PC-9 (cell line): ENCODE data around the gene TSC22D2. TPM values are rescaled to one million over a fixed set of nuclear protein-coding genes. Genes with fewer than 3 reads are reported as not detected.

ENCODE experiments used
- BruUV-seq: library from RNA; stranded (reverse); fragments of 400-500 nt; replicated peaks from 2 replicates; lab custom pipeline; 2021; lab: Mats Ljungman, UMichigan
- CTCF ChIA-PET: fragments of 300-600 bp; sonication (Branson Sonifier 250); formaldehyde crosslinking; loops from one replicate; lab custom pipeline; 2022; ENCODE audit warnings: antibody characterized with exemption; lab: Charles Lee
- POLR2A ChIA-PET: fragments of 300-600 bp; sonication (Branson Sonifier 250); formaldehyde crosslinking; loops from one replicate; lab custom pipeline; 2022; ENCODE audit warnings: antibody characterized with exemption; ENCODE audit not compliant: unreplicated experiment; lab: Charles Lee
- DNase-seq, 2 experiments: peaks; one replicate each; pipeline versions ENCODE4 v3.0.0 to v3.0.0-alpha.2; 2015 to 2022; ENCODE audit warnings: mixed read lengths in 1 of 2
- H2AFZ ChIP-seq: fragments of 200-600 bp; sonication (generic); 2 replicates; pipeline ENCODE4 v1.8.1; 2017; ENCODE audit warnings: antibody characterized with exemption
- H3F3A ChIP-seq: fragments of 200-600 bp; sonication (generic); 2 replicates; pipeline ENCODE4 v1.8.1; 2017; ENCODE audit warnings: antibody characterized with exemption, mild to moderate bottlenecking, low read depth; ENCODE audit not compliant: insufficient read depth
- H3K27ac ChIP-seq: fragments of 200-600 bp; sonication (generic); 2 replicates; pipeline ENCODE4 v1.6.1; 2016; ENCODE audit warnings: mixed run types
- H3K27me3 ChIP-seq: fragments of 200-600 bp; sonication (generic); 2 replicates; pipeline ENCODE4 v1.6.1; 2016; ENCODE audit warnings: low read depth, mixed run types; ENCODE audit not compliant: insufficient read depth
- H3K36me3 ChIP-seq: fragments of 200-600 bp; sonication (generic); 2 replicates; pipeline ENCODE4 v1.6.1; 2016; ENCODE audit warnings: low read depth, mixed run types
- H3K4me1 ChIP-seq: fragments of 200-600 bp; sonication (generic); replicated peaks from 2 replicates; pipeline ENCODE4 v1.6.1; 2016; ENCODE audit warnings: mixed run types; ENCODE audit not compliant: insufficient read depth
- H3K4me2 ChIP-seq: fragments of 200-600 bp; sonication (generic); 2 replicates; pipeline ENCODE4 v1.6.1; 2017; ENCODE audit warnings: mixed run types
- H3K4me3 ChIP-seq: fragments of 200-600 bp; sonication (generic); 2 replicates; pipeline ENCODE4 v1.6.1; 2016; ENCODE audit warnings: mixed run types
- H3K79me2 ChIP-seq: fragments of 200-600 bp; sonication (generic); 2 replicates; pipeline ENCODE4 v1.6.1; 2017; ENCODE audit warnings: low read depth, mixed run types
- H3K9me2 ChIP-seq: fragments of 200-600 bp; sonication (generic); 2 replicates; pipeline ENCODE4 v1.8.1; 2017; ENCODE audit warnings: mild to moderate bottlenecking; ENCODE audit not compliant: insufficient read depth
- H3K9me3 ChIP-seq: fragments of 200-600 bp; sonication (generic); 2 replicates; pipeline ENCODE4 v1.8.1; 2016; ENCODE audit warnings: low read depth; ENCODE audit not compliant: insufficient read depth
- H4K20me1 ChIP-seq: fragments of 200-600 bp; sonication (generic); 2 replicates; pipeline ENCODE4 v1.8.1; 2017; ENCODE audit not compliant: insufficient read depth
- CTCF ChIP-seq: fragments of 200-600 bp; sonication (generic); conservative IDR thresholded peaks from 2 replicates; pipeline ENCODE4 v1.6.1; 2017; ENCODE audit warnings: mixed run types, antibody characterized with exemption, mild to moderate bottlenecking, moderate library complexity
- EZH2 ChIP-seq: fragments of 200-600 bp; sonication (generic); IDR thresholded peaks from 2 replicates; pipeline ENCODE4 v1.8.0; 2017; ENCODE audit warnings: antibody characterized with exemption, low read depth
- intact Hi-C: fragments of 100-400 bp; cut with micrococcal nuclease; formaldehyde crosslinking; loops from one replicate; pipeline ENCODE4 v1.10.0; 2022; ENCODE audit not compliant: unreplicated experiment
- total RNA-seq: library from RNA; stranded (reverse); gene quantifications from 2 replicates; pipeline ENCODE4 v1.2.3, GENCODE V29; 2021

Gene TSC22D2
- total RNA-seq, 1 experiment from 2014 or later: 32.0 TPM

DNA sequence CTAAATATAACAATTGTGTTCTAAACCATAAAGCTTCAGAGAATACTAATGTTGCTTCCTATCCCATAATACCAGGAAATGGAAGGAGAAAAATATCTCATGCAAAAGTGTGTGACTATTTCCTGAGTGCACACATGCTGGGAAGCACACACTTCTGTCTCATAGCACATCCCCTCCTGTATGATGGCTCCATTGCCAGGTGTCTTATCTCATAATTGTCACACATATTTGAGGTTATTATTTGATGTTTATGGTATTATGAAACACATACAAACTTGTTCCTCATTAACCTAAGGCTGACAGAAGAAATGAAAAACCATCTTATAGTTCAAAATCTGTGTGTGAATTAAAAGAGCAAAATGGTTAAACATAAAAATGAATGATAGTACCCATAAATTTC, 72.8 kb downstream of the TSC22D2 start:
- Histone ChIP-seq H3K4me3 (no peak overlapping the region), H2AFZ (no peak overlapping the region), H3K36me3 (no peaks in the 10 kb centered on the region), H3K27me3 (no peaks in the 10 kb centered on the region), H4K20me1 (no peaks in the 10 kb centered on the region), H3K4me2 (no peak overlapping the region), H3K9me3 (peaks cover 25% of the 10 kb centered on the region), H3K79me2 (no peaks in the 10 kb centered on the region), H3K9me2 (no peaks in the 10 kb centered on the region), H3K4me1 (no peaks in the 10 kb centered on the region), H3K27ac (no peak overlapping the region), H3F3A (0 out of 2 replicates have a peak, but pooled peaks cover 5% of the 10 kb centered on the region)
- ChIA-PET POLR2A (no interaction called here), CTCF (no interaction called here)
- TF ChIP-seq EZH2: no peak
- TF ChIP-seq CTCF: no peak
- no peak for DNase-seq
- intact Hi-C loops: no loop called here
- BruUV-seq: no TSS peak

- no TSS peak for BruUV-seq
- H2AFZ ChIP-seq: no peak overlapping the region
- intact Hi-C loops: no loop called here
- H4K20me1 ChIP-seq: no peaks in the 10 kb centered on the region
- H3K36me3 ChIP-seq: no peaks in the 10 kb centered on the region
- TF ChIP-seq EZH2 (no peak), CTCF (no peak)
- DNase-seq: no peak
- no peaks in the 10 kb centered on the region for H3K27me3 ChIP-seq
- no peaks in the 10 kb centered on the region for H3K79me2 ChIP-seq
- no peak overlapping the region for H3K4me3 ChIP-seq
- 0 out of 2 replicates have a peak, but pooled peaks cover 5% of the 10 kb centered on the region for H3F3A ChIP-seq
- ChIA-PET POLR2A (no interaction called here), CTCF (no interaction called here)
- H3K4me2 ChIP-seq: no peak overlapping the region
- no peak overlapping the region for H3K27ac ChIP-seq
- H3K4me1 ChIP-seq: no peaks in the 10 kb centered on the region
- H3K9me2 ChIP-seq: no peaks in the 10 kb centered on the region
- peaks cover 18% of the 10 kb centered on the region for H3K9me3 ChIP-seq
These were observed 75.1 kb downstream of the TSC22D2 start for GRCh38 chr3:150483226-150483625.

DNA sequence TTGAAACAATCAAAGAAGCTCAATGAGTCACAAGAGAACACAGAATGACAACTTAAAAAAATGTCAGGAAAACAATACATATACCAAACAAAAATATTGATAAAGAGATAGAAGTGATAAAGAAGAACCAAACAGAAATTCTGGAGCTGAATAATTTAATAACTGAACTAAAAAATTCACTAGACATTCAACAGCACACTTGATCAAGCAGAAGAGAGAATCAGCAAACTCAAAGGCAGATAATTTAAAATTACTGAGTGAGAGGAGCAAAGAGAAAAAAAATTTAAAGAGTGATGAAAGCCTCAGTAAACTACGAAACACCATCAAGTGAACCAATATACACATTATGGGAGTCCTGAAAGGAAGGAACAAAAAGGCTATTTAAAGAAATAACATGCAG, 76.3 kb downstream of the TSC22D2 start:
- no TSS peak for BruUV-seq
- ChIA-PET POLR2A (no interaction called here), CTCF (no interaction called here)
- Histone ChIP-seq H3K9me3 (peaks cover 18% of the 10 kb centered on the region), H4K20me1 (no peaks in the 10 kb centered on the region), H3K27ac (no peak overlapping the region), H3K27me3 (no peaks in the 10 kb centered on the region), H3F3A (0 out of 2 replicates have a peak, but pooled peaks cover 5% of the 10 kb centered on the region), H2AFZ (no peak overlapping the region), H3K79me2 (no peaks in the 10 kb centered on the region), H3K36me3 (no peaks in the 10 kb centered on the region), H3K4me3 (no peak overlapping the region), H3K9me2 (no peaks in the 10 kb centered on the region), H3K4me2 (no peak overlapping the region), H3K4me1 (no peaks in the 10 kb centered on the region)
- DNase-seq: no peak
- intact Hi-C loops: no loop called here
- TF ChIP-seq CTCF (no peak), EZH2 (no peak)
